Measurements from ENCODE around the gene HDAC7. TPM values are rescaled to one million over a fixed set of nuclear protein-coding genes. Genes with fewer than 3 reads are reported as not detected.
A peak's percentile ranks its signal among the peaks of the same experiment; 100 is the strongest.

HDAC7 gene
- total and polyA plus RNA-seq, 2 of the 13 experiments (the other 11 are each of a cell fraction or from before 2014, with no cell fraction given) = 4.6 to 10.8 TPM

DNA sequence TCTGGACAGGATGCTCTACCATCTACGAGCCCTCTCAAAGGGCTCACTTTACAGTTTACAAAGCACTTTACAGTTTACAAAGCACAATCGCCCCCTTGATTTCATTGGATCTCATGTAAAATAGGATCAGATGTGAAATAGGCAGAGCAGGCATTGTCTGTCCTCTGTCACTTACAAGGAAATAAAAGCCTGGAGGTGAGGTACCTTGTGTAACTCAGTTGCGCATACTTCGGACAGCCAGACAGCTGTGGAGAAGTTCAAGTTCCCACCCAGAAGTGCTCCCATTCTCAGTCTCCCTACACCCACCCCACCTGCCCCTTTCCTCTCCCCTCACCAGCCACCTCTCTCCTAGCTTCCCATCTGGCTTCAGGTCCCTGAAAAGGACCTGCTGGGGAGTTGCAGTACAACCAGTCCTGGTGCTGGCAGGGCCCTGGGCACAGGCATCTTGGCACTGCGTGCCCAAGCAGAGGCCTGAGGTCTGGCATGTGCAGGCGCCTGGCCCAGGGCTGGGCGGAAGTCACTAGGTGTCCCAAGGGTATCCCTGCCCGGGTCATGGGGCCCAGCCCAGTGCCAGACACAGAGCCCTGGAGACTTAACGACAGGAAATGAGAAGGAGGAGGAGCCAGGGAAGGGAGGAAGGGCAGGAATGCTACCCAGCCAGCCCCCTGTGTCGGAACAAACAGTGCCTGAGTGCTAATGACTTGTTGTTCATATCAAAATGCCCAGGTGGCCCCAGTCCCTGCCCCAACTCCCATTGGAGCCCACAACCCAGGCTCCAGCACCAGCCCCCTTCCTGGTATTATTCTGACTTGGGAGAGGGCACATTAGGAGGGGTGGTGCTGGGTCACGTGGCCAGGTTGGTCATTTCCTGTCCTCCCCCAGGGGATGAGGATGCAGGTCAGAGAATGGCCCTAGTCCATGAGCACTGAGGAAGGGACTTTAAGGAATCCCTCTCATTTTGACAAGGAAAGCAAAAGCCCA, 66.4 kb downstream of the HDAC7 start:
- Histone ChIP-seq H3K4me1 (ENCODE audit: insufficient read depth, low read length) (peaks cover 25% of the 10 kb centered on the region), H3K4me3 (replicated peaks in 1 of 3; ENCODE audit: insufficient read depth in 1 of 3, low read depth in 2 of 3, low read length in 3 of 3) (no peak overlapping the region), H3K4me2 (ENCODE audit: low read depth, low read length) (peak overlapping the region; percentile 23; the same call in 1 of the 2 replicates), H4K20me1 (ENCODE audit: insufficient read depth, low read length) (no peaks in the 10 kb centered on the region), H2AFZ (ENCODE audit: low read length) (no peak overlapping the region), H3K9ac (ENCODE audit: insufficient read depth, low read depth, low read length) (no peak overlapping the region), H3K27me3 (ENCODE audit: control insufficient read depth in 1 of 2, insufficient read depth in 2 of 2, low read length in 2 of 2) (peaks cover 6 to 50% of the 10 kb centered on the region in 2 experiments; a peak in 3 of 5 replicates), H3K36me3 (replicated peaks in 1 of 2; ENCODE audit: control insufficient read depth in 1 of 2, insufficient read depth in 2 of 2, low read length in 2 of 2) (no peaks in the 10 kb centered on the region), H3K79me2 (ENCODE audit: insufficient read depth, low read length) (no peaks in the 10 kb centered on the region), H3K9me3 (ENCODE audit: low read length) (no peaks in the 10 kb centered on the region), H3K27ac (ENCODE audit: extremely low read length, insufficient read depth, low read length) (no peak overlapping the region)
- ChIA-PET CTCF (ENCODE audit: low intra/inter-chr PET ratio, low total read pairs) (no interaction called here), POLR2A (no interaction called here)
- in situ Hi-C loops (cut with HindIII; ENCODE audit: extremely low pct_ligation_motif_present, low pct_unique_long_range_greater_than_20kb) (no loop called here), intact Hi-C loops (cut with micrococcal nuclease; ENCODE audit: unreplicated experiment) (no loop called here)
- no peak for TF ChIP-seq ZSCAN9 (CRISPR knock-in tag; IDR thresholded peaks at IDR 0.05; ENCODE audit: borderline replicate concordance)
- TF ChIP-seq, protein P1, sequence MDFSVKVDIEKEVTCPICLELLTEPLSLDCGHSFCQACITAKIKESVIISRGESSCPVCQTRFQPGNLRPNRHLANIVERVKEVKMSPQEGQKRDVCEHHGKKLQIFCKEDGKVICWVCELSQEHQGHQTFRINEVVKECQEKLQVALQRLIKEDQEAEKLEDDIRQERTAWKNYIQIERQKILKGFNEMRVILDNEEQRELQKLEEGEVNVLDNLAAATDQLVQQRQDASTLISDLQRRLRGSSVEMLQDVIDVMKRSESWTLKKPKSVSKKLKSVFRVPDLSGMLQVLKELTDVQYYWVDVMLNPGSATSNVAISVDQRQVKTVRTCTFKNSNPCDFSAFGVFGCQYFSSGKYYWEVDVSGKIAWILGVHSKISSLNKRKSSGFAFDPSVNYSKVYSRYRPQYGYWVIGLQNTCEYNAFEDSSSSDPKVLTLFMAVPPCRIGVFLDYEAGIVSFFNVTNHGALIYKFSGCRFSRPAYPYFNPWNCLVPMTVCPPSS (IDR thresholded peaks at IDR 0.05) = no peak
- TF ChIP-seq, protein P2, sequence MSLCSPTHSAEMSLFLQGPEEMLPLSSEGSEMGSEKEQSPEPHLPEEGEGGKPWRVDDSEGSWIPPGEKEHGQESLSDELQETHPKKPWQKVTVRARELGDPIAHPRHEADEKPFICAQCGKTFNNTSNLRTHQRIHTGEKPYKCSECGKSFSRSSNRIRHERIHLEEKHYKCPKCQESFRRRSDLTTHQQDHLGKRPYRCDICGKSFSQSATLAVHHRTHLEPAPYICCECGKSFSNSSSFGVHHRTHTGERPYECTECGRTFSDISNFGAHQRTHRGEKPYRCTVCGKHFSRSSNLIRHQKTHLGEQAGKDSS (CRISPR knock-in tag; IDR thresholded peaks at IDR 0.05; ENCODE audit: borderline replicate concordance, low read depth) = no peak
- no peak for TF ChIP-seq HOXA3 (CRISPR knock-in tag; IDR thresholded peaks at IDR 0.05)
- TF ChIP-seq ZNF577 (CRISPR knock-in tag; IDR thresholded peaks at IDR 0.05; ENCODE audit: borderline replicate concordance, low read depth) = no peak
- TF ChIP-seq TEAD2 (CRISPR knock-in tag; IDR thresholded peaks at IDR 0.05) = no peak
- TF ChIP-seq, protein P3, sequence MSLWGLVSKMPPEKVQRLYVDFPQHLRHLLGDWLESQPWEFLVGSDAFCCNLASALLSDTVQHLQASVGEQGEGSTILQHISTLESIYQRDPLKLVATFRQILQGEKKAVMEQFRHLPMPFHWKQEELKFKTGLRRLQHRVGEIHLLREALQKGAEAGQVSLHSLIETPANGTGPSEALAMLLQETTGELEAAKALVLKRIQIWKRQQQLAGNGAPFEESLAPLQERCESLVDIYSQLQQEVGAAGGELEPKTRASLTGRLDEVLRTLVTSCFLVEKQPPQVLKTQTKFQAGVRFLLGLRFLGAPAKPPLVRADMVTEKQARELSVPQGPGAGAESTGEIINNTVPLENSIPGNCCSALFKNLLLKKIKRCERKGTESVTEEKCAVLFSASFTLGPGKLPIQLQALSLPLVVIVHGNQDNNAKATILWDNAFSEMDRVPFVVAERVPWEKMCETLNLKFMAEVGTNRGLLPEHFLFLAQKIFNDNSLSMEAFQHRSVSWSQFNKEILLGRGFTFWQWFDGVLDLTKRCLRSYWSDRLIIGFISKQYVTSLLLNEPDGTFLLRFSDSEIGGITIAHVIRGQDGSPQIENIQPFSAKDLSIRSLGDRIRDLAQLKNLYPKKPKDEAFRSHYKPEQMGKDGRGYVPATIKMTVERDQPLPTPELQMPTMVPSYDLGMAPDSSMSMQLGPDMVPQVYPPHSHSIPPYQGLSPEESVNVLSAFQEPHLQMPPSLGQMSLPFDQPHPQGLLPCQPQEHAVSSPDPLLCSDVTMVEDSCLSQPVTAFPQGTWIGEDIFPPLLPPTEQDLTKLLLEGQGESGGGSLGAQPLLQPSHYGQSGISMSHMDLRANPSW (CRISPR knock-in tag; IDR thresholded peaks at IDR 0.05; ENCODE audit: borderline replicate concordance) = no peak
- TF ChIP-seq, protein P4, sequence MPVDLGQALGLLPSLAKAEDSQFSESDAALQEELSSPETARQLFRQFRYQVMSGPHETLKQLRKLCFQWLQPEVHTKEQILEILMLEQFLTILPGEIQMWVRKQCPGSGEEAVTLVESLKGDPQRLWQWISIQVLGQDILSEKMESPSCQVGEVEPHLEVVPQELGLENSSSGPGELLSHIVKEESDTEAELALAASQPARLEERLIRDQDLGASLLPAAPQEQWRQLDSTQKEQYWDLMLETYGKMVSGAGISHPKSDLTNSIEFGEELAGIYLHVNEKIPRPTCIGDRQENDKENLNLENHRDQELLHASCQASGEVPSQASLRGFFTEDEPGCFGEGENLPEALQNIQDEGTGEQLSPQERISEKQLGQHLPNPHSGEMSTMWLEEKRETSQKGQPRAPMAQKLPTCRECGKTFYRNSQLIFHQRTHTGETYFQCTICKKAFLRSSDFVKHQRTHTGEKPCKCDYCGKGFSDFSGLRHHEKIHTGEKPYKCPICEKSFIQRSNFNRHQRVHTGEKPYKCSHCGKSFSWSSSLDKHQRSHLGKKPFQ (CRISPR knock-in tag; IDR thresholded peaks at IDR 0.05; ENCODE audit: insufficient replicate concordance) = no peak
- TF ChIP-seq MATR3 (CRISPR knock-in tag; IDR thresholded peaks at IDR 0.05) = no peak
- TF ChIP-seq ZNF782 (CRISPR knock-in tag; IDR thresholded peaks at IDR 0.05; ENCODE audit: borderline replicate concordance) = no peak
- TF ChIP-seq ZNF282 (IDR thresholded peaks at IDR 0.05; ENCODE audit: partially characterized antibody) = no peak
- TF ChIP-seq ZNF724P (CRISPR knock-in tag; IDR thresholded peaks at IDR 0.05; ENCODE audit: borderline replicate concordance) = no peak
- no peak for TF ChIP-seq SATB2 (CRISPR knock-in tag; IDR thresholded peaks at IDR 0.05)
- ATAC-seq (no peak), FAIRE-seq (no peak), DNase-seq (ENCODE audit: low spot score) (no peak)
- WGBS (ENCODE audit: low lambda C conversion rate) = 42% methylated on average over 11 of the region's 11 CpGs
- BruUV-seq (replicated peaks) = no TSS peak

Data from HepG2 (cell line).